Measurements from ENCODE around the gene RNASE9.
"Not testable (repeated sequence)": the region's sequence is repeated elsewhere in the genome, so short reads cannot be mapped to it uniquely, and the experiment has no call there.

Gene RNASE9

DNA sequence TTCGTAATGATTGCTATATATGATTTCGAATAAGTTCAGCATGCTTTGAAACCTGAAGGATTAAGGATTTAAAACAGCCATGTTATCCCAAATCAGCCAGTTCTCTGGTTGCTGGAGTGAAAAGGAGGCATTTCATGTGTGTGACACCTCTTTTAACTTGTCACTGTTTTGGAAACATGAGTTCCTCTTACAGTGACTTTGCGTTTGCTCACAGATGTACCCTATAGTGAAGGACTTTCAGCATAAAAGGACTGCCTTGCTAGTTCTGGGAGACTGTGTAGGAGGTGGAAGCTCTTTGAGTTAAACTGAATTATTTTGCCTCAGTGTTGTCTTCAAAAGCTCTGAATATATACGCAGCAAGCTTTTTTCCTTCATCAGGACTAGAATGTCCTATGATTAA is 19.4 kb upstream of the RNASE9 start:
- DNase-seq: no peak
- in situ Hi-C loops (cut with HindIII; ENCODE audit: low pct_ligation_motif_present, low pct_unique_long_range_greater_than_20kb, low sequenced_read_pairs): no loop called here

DNA sequence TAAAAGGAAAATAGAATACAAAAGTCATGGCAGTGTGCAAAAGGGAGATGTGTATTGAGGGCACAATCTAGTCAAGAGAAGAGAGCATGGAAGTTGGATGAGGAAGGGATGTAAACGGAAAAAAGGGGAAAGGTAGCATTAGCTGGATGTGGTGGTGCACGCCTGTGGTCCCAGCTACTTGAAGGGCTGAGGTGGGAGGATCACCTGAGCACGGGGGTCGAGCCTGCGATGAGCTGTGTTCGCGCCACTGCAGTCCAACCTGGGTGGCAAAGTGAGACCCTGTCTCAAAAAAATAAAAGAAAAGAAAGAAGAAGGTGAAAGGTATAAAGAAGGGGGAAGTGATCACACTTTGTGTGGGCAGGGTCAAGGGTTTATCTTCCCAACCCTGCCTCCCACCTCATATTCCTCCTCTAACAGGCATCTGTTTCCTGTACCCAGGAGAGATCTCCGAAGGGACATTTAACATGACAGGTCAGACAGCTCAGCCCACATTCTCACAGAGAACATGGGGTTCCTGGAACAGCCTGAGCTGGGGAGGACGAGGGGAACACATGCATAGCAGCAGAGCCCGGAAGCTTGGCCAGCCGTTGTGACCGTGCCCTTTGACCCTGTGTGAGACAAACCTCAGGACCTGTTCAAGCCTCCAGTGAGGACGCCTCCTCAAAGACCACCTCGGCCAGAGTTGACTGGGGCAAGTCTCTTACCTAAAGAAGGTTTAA is 18.1 kb upstream of the RNASE9 start:
- in situ Hi-C loops (cut with HindIII; ENCODE audit: low pct_ligation_motif_present, low pct_unique_long_range_greater_than_20kb, low sequenced_read_pairs): no loop called here
- DNase-seq: no peak

DNA sequence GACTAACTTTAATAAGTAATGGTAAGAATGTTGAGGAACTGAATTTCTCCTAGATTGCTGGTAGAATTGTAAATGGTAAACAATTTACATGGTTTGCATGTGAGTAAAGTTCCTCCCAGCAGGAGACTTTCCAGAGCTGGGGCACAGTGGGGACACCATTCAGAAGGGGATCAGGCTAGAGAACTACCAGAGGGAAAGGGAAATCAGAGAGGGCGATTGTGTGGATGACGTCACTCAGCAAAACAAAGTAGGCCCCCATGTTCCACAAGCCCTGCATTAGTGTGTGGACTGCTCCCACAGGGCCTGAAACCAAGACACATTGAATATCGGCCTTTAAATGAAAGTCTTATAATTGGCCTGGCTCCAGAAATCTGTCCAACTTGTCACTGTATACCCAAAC is 17.5 kb upstream of the RNASE9 start:
- in situ Hi-C loops (cut with HindIII; ENCODE audit: low pct_ligation_motif_present, low pct_unique_long_range_greater_than_20kb, low sequenced_read_pairs): no loop called here

DNA sequence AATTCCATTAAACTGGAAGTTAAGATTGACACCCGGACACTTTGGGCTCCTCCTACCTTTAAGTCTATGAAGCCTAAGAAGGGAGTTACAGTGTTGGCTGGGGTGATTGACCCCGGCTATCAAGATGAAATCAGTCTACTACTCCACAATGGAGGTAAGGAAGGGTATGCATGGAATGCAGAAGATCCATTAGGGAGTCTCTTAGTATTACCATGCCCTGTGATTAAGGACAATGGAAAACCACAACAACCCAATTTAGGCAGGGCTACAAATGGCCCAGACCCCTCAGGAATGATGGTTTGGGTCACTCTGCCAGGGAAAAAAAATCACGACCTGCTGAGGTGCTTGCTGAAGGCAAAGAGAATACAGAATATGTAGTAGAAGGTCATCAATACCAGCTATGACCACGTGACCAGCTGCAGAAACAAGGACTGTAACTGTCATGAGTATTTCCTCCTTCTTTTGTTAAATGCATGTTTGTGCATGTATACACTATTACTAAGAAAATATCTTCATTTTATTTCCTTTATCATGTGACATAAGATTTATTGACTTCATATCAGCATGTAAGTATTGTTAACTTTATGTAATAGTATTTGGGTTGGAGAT is 11.6 kb upstream of the RNASE9 start:
- DNase-seq; in situ Hi-C loops (cut with HindIII; ENCODE audit: low pct_ligation_motif_present, low pct_unique_long_range_greater_than_20kb, low sequenced_read_pairs): not testable (repeated sequence)

More for the DNA sequence above, 17.5 kb upstream of the RNASE9 start:
- no peak for DNase-seq

DNA sequence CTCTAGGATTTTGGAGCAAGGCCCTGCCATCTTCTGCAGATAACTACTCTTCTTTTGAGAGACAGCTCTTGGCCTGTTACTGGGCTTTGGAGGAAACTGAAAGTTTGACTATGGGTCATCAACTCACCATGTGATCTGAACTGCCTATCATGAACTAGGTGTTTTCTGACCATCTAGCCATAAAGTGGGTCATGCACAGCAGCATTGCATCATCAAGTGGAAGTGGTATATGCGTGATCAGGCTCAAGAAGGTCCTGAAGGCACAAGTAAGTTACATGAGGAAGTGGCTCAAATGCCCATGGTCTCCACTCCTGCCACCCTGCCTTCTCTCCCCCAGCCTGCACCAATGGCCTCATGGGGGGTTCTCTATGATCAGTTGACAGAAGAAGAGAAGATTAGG is 9.9 kb upstream of the RNASE9 start:
- DNase-seq; in situ Hi-C loops (cut with HindIII; ENCODE audit: low pct_ligation_motif_present, low pct_unique_long_range_greater_than_20kb, low sequenced_read_pairs): not testable (repeated sequence)

DNA sequence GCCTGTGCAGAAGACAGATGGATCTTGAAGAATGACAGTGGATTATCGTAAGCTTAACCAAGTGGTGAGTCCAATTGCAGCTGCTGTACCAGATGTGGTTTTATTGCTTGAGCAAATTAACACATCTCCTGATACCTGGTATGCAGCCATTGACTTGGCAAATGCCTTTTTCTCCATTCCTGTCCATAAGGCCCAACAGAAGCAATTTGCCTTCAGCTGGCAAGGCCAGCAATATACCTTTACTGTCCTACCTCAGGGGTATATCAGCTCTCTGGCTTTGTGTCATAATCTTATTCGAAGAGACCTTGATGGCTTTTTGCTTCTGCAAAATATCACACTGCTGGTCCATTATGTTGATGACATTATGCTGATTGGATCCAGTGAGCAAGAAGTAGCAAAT is 9.0 kb upstream of the RNASE9 start:
- DNase-seq; in situ Hi-C loops (cut with HindIII; ENCODE audit: low pct_ligation_motif_present, low pct_unique_long_range_greater_than_20kb, low sequenced_read_pairs): not testable (repeated sequence)

DNA sequence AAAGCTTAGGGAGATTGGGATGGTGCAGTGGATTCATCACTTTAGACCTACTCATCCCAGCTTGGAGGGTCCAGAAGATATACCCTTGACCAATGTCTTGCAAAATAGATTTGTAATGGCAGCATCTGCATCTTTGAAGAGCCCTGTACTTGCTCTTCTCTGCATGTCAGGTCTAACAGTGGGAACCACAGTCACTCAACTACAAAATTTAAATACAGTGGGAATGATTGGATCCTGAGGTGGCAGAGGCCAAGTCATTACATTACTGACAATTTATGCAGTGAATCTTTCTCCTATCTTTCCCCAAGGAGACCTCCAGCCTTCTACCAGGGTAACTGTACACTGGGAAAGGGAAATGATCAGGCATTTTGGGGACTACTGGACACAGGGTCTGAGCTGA is 8.2 kb upstream of the RNASE9 start:
- in situ Hi-C loops (cut with HindIII; ENCODE audit: low pct_ligation_motif_present, low pct_unique_long_range_greater_than_20kb, low sequenced_read_pairs): no loop called here
- no peak for DNase-seq

DNA sequence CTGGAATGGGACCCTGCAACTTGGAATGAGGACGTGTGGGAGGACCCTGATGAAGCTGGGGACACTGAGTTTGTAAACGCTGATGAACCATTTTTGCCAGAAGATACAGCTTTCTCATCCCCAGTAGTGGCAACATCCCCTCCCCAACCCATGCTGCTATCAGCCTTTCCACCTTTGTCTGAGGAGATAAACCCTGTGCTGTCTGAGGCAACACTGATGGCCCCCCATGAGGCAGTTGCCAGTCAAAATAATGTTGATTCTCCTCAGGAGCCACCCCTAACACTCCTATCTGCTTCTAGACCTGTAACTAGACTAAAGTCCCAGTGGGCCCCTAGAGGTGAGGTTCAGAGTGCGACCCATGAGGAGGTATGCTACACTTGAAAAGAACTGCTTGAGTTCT is 7.5 kb upstream of the RNASE9 start:
- in situ Hi-C loops (cut with HindIII; ENCODE audit: low pct_ligation_motif_present, low pct_unique_long_range_greater_than_20kb, low sequenced_read_pairs): no loop called here
- no peak for DNase-seq

DNA sequence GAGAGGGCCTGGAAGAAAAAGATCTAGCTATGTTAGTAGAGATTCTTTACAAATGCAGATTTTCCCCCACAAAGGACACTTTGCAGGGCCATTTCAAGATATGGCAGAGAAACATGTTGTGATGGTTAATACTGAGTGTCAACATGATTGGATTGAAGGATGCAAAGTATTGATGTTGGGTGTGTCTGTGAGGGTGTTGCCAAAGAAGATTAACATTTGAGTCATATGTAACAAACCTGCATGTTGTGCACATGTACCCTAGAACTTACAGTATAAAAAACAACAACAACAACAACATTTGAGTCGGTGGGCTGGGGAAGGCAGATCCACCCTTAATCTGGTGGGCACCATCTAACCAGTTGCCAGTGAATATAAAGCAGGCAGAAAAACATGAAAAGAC is 6.4 kb upstream of the RNASE9 start:
- DNase-seq; in situ Hi-C loops (cut with HindIII; ENCODE audit: low pct_ligation_motif_present, low pct_unique_long_range_greater_than_20kb, low sequenced_read_pairs): not testable (repeated sequence)

DNA sequence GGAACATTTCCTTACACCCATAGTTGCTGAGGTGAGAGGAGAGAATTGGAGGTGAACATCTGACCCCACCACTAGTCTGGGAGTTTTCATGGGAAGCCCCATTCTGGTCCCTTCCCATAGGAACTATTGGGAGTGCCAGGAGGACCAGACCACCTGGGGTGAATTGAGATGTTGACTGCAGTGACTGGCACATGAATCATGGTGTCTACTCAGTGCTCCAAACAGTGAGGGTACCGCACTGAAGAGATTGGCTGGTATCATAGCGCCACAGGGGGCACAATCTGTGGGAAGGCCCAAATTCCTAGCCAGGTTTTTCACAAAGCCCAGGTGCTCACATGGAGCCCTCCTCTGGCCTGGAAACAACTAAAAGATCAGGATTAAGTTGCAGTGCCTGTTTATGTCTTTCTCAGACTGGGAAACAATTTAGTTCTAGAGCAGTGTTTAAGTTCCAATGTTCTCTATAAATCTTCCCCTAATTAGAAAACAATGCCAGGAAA is 3.7 kb upstream of the RNASE9 start:
- in situ Hi-C loops (cut with HindIII; ENCODE audit: low pct_ligation_motif_present, low pct_unique_long_range_greater_than_20kb, low sequenced_read_pairs): no loop called here
- DNase-seq: no peak

DNA sequence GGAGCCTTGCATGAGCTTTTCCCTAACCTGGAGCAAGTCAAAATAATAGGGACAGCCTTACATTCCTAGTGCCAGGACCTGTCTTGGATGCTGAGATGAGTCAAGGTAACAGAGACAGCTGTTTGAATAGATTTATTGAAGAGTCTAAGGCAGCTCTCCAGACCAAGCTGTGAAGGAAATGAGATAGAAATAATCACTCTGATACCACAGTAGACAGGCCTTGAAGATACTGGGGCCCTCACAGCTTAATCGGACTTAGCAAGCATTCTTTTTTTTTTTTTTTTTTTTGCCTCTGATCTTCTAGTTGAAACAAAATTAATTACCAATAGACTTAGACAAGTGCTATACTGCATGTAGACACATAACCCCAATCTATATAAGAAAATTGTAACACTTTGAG is 3.1 kb upstream of the RNASE9 start:
- in situ Hi-C loops (cut with HindIII; ENCODE audit: low pct_ligation_motif_present, low pct_unique_long_range_greater_than_20kb, low sequenced_read_pairs): no loop called here
- no peak for DNase-seq

DNA sequence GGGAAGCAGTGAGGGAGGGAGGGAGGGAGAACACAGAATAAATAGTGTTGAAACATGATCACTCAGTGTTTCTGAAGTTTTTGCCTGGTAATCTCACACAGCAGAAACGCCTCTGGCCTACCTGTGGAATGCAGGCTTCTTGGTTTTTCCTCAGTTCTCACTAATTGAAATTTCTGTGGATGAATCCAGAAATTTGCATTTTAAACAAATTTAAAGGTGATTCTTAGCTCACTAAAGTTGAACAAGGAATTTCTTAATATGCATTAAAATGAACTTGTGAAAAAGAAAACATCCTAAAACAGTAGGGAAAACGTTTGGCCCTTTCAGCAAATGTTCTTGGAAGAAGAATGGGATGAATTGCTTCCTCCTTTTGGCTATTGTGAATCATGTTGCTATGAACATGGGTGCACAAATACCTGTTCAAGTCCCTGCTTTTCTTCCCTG is 1.4 kb downstream of the RNASE9 start:
- in situ Hi-C loops (cut with HindIII; ENCODE audit: low pct_ligation_motif_present, low pct_unique_long_range_greater_than_20kb, low sequenced_read_pairs): no loop called here
- DNase-seq: no peak

DNA sequence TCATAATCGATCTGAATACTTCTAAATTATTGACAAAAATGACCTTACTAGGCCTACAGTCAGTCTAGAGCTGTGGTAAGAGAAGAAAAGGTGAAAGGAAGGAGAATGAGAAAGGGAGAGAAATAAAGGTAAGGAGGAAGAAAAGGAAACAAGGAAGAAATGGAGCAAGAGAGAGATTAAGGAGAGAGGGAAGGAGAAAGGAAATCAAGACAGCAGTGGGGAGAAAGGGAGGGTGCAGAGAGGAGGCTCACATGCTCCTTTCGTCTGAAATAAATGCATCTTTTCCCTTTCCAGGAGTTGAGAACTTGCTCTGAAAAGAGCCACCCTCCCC is 3.7 kb downstream of the RNASE9 start:
- no peak for DNase-seq
- in situ Hi-C loops (cut with HindIII; ENCODE audit: low pct_ligation_motif_present, low pct_unique_long_range_greater_than_20kb, low sequenced_read_pairs): no loop called here

DNA sequence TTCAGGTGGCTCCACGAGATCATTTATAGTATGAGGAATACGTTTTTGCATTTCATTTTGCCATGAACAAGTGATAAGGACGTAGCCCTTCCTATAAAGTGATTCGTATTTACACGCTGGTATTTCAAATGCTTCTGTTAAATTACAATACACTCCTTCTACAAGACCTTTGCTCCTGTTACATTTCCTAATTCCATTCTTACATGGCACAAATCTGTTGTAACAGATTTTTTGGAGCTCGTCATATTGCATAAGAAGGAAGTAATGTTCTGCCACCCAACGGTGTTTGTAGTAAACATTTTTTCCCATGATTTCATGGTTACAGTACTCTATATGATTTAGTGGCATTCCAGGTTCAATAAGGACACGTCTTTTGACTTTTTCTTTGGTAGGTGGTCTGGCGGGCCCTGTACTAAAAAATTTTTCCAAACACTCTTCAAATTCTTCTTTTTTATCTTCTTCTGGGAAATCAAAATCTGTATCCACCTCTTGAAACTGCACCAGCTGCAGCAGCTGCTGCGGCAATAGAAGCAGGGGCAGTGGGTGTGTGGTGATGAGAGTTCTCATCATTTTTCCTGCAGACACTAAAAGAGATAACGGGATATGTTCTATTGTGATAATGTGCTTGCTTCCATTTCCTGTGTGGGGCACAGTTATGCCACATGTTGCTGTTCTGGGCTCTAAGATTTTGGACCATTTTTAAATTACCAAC is 4.2 kb downstream of the RNASE9 start:
- in situ Hi-C loops (cut with HindIII; ENCODE audit: low pct_ligation_motif_present, low pct_unique_long_range_greater_than_20kb, low sequenced_read_pairs): no loop called here
- DNase-seq: no peak

DNA sequence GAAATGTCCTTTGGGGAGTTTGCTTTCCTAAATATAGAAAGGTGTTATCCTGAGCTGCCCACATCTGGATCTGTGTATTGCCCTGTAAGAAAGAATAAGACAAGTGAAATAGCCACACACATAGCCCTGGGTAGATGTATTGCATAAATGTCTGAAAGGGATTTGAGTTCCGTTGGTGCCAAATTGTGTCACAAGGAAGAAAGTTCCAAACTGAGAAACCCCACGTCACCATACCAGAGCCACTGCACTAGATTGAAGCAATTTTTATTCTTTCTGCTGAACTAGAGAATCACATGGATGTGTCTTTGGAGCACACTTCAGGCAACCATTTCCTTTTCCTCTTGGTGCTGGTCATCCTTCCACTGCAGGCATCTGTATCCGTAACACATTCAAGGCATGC is 5.0 kb downstream of the RNASE9 start:
- in situ Hi-C loops (cut with HindIII; ENCODE audit: low pct_ligation_motif_present, low pct_unique_long_range_greater_than_20kb, low sequenced_read_pairs): no loop called here
- no peak for DNase-seq

DNA sequence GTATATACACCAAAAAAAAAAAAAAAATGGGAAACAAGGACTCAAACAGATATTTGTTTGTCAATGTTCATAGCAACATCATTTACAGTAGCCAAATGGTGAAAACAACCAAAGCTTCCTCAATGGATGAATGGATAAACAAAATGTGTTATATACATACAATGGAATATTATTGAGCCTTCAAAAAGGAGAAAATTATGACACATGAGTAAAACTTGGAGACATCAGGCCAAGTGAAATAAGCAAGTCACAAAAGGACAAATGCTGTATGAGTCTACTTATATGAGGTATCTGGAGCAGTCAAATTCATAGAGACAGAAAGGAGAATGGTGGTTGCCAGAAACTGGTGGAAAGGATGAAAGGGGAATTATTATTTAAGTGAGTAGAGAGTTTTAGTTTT is 7.8 kb downstream of the RNASE9 start:
- in situ Hi-C loops (cut with HindIII; ENCODE audit: low pct_ligation_motif_present, low pct_unique_long_range_greater_than_20kb, low sequenced_read_pairs): no loop called here
- no peak for DNase-seq

DNA sequence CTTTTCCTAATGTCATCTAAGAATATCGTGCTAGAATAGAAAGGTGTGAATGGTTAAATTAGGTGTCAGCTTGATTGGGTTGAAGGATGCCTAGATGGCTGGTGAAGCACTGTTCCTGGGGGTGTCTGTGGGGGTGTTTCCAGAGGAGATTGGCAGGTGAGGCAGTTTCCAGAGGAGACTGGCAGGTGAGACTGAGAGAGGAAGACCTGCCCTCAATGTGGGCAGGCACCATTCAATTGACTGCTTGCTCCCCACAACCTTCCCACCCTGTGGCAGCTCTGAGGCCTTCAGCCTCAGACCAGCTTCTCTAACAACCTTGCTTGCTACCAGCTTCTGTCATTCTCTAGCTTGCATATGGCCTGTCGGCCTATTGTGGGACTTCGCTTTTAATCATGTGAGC is 9.2 kb downstream of the RNASE9 start:
- DNase-seq: no peak
- in situ Hi-C loops (cut with HindIII; ENCODE audit: low pct_ligation_motif_present, low pct_unique_long_range_greater_than_20kb, low sequenced_read_pairs): no loop called here

DNA sequence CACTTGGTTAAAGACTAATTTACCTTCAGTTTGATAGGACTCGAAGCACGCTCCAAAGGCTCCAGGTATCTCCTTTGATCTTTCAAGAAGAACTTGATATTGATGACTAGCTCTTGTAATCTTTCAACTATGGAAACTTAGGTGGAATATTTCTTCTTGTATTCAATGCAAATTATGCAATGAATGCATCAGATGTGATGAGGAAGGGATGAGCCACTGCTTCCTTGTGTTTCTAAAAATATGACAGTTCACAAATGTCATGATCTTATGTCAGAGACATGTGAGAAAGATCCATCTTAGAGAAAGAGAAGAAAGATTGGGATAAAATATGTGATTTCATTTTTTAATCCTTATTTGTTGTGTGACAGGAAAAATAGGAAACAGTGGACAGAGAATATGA is 9.9 kb downstream of the RNASE9 start:
- in situ Hi-C loops (cut with HindIII; ENCODE audit: low pct_ligation_motif_present, low pct_unique_long_range_greater_than_20kb, low sequenced_read_pairs): no loop called here
- DNase-seq: no peak

DNA sequence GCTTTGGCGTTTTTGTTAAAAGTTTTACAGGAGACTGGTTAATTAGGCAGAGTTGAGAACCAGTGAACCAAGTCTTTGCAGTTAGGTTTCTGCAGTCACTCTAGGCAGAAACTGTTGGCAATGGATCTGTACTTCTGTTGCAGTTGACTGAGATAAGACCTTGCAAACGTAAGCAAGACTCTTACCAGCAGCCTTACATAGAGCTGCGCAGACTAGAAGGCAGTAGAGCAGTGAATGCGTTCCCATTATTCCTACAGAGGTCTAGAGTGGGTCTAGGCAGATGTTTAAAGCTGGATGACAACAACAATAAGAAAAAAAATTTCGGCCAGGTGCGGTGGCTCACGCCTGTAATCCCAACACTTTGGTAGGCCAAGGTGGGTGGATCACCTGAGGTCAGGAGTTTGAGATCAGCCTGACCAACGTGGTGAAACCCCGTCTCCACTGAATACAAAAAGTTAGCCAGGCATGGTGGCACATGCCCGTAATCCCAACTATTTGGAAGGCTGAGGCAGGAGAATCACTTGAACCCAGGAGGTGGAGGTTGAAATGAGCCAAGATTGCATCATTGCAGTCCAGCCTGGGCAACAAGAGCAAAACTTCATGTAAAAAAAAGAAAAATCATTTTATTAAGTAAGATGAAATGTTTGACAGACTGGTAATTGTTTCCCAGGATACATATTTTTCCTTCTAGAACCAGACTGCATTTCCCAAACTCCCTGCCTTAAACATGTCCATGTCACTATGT is 12.3 kb downstream of the RNASE9 start:
- no peak for DNase-seq
- in situ Hi-C loops (cut with HindIII; ENCODE audit: low pct_ligation_motif_present, low pct_unique_long_range_greater_than_20kb, low sequenced_read_pairs): no loop called here
